ENCODE data around the gene NLGN1.

Gene NLGN1

GRCh38 chr3:173725507-173725906 is 328.0 kb downstream of the NLGN1 start:
- no peak for DNase-seq (ENCODE audit: low spot score)

- no peak for DNase-seq (ENCODE audit: low spot score)
Observed at GRCh38 chr3:173730391-173730790, 332.8 kb downstream of the NLGN1 start.

GRCh38 chr3:173732237-173732636 is 334.7 kb downstream of the NLGN1 start:
- no peak for DNase-seq (ENCODE audit: low spot score)

DNA sequence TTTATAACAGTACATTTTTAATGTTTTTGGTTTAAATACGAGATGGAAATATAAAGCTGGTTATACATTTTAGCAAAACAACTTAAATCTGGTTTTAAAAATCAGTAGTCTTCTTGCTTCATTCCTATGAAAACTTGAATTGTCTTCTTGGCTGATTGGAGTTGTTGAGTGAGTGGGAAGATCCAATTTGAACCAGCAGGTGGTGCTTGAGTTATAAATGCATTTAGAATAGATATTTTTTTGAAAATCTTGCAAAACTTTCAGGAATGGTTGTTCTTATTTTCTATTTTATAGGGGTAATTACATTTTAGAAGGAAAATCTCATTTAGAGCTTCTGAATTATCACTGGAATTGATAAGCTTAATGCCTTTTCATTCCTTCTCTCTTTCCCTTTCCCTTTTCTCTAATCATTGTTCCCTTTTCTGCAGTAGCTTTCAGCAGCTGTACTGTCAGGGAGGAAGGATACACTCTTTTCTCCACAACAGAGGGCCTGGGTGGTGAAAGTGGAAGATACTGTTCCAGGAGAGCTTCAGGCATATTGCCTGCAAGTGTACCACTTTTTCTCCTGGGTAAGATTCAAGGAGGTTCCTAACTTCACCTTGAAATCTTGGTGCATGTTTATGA is 335.6 kb downstream of the NLGN1 start:
- DNase-seq (ENCODE audit: low spot score), result peak; percentile 3

DNA sequence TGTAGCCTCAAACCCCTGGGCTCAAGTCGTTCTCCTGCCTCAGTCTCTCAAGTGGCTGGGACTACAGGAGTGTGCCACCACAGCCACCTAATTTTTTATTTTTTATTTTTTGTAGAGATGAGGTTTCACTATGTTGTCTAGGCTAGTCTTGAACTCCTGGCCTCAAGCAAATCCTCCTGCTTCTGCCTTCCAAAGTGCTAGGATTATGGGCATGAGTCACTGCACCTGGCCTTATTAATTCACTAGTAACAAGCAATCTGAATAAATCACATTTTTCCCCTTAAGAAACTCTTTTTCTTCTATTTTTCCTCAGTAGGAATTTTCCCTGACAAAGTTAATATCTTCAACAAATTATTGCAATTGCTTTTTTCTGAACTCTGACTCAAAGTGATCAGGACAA is 336.9 kb downstream of the NLGN1 start:
- no peak for DNase-seq (ENCODE audit: low spot score)

DNA sequence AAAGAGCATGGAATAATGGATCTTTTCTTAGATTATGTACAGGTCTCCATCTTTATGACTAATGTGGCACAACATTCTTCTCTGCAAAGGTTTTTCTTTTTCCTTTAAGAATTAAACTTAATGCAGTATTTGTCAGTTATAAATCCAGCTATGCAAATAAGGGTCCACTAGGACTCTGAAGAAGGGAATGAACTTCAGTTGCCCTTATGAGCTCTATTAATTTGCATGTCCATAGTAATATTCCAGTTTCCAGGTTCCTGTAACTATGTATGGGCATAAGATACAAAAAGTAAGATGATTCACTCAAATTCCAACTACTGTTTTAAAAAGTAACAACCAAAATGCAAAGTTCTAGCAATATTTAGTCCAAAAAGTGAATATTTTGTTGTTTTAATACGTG is 337.4 kb downstream of the NLGN1 start:
- DNase-seq (ENCODE audit: low spot score), result no peak

GRCh38 chr3:173735841-173736240 is 338.3 kb downstream of the NLGN1 start:
- no peak for DNase-seq (ENCODE audit: low spot score)

- no peak for DNase-seq (ENCODE audit: low spot score)
Observed at GRCh38 chr3:173737167-173737808, 339.7 kb downstream of the NLGN1 start.

GRCh38 chr3:173739726-173740125 is 342.2 kb downstream of the NLGN1 start:
- no peak for DNase-seq (ENCODE audit: low spot score)

- DNase-seq (ENCODE audit: low spot score), result no peak
Observed at GRCh38 chr3:173742491-173742890, 344.9 kb downstream of the NLGN1 start.

DNA sequence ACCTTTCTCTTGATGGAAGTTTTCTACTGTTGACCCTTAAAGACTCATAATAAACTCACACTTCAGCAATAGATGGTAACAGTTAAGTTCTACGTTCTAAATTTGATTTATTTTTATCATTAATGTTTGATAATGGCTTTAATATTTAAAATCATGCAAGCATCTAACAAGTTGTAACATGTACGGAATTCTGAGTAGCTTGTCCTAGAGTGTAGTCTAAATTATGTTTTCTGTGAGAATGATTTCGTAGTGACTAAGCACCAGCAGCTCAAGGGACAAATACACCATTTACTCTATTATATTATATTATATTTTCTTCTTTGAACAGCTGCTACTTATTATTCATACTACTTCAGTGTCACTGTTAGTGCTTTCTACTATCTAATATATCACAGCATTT is 345.6 kb downstream of the NLGN1 start:
- no peak for DNase-seq (ENCODE audit: low spot score)

GRCh38 chr3:173743516-173743915 is 346.0 kb downstream of the NLGN1 start:
- no peak for DNase-seq (ENCODE audit: low spot score)

DNA sequence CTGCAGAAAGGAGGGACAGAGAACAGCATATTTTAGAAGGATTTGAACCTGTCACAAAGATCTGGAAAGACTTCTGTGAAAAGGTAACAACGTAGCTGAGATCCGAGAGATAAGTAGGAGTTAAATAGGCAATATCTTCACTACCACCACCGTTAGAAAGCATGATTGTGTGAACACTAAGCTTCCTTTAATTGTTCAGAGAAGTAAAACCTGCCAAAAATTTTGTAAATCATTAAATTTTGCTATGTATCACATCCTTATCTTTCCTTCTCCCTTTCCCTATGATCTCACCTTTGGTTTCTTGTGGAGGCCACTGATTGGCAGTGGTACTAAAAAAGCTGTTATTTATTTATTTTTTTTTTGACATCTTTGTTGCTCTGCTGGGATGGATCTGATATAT is 346.9 kb downstream of the NLGN1 start:
- DNase-seq (ENCODE audit: low spot score), result no peak

- DNase-seq (ENCODE audit: low spot score), result no peak
Observed at GRCh38 chr3:173744895-173745294, 347.4 kb downstream of the NLGN1 start.

DNA sequence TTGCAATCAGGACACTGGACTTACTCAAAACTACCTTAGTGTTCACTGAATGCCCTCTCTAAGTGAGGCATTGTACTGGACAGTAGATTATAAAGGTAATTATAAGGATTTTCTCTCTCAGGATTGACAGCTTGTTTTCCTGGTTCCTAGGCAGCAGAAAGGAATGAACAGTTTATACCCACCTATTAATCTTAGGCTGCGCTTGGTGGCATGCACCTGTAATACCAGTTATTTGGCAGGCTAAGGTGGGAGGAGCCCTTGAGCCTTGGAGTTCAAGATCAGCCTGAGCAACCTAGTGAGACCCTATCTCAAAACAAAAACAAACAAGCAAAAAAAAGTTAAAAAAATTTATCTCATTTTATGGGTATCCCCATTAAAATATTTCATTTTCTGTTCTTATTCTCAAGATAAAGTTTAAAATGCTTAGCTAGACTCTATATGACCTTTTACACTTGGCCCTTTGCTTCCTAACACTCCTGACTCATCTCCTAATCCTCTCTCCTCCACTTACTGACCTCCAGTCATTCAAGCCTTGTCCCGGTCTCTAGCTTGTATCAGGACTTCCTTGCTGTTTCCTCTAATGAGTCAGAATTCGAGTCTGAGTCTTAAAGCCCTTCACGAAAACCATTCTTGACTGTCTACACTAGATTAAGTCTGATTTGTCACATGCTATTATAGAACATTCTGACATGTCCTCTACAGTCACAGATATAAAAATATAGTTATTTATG is 348.6 kb downstream of the NLGN1 start:
- DNase-seq (ENCODE audit: low spot score), result no peak

- no peak for DNase-seq (ENCODE audit: low spot score)
Observed at GRCh38 chr3:173747427-173747826, 349.9 kb downstream of the NLGN1 start.

GRCh38 chr3:173748105-173748504 is 350.6 kb downstream of the NLGN1 start:
- no peak for DNase-seq (ENCODE audit: low spot score)

DNA sequence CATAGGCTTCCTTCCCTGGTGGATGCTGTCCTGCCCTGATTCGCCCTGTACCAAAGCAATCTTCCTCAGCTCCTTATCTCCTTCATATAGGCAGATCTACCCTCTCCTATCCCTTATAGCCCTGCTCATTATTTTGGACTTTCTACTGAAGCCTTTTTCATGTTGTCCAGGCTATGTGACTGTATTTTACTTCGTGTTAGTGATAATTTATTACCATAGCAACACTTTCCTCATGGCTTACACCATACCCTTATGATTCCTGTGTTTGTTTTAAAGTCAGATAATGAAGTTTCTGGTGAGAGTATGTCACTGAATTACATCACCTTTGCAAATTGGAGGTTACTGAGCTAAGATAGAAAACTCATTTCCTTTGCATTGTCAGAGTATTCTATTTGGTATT is 352.6 kb downstream of the NLGN1 start:
- DNase-seq (ENCODE audit: low spot score), result no peak

DNA sequence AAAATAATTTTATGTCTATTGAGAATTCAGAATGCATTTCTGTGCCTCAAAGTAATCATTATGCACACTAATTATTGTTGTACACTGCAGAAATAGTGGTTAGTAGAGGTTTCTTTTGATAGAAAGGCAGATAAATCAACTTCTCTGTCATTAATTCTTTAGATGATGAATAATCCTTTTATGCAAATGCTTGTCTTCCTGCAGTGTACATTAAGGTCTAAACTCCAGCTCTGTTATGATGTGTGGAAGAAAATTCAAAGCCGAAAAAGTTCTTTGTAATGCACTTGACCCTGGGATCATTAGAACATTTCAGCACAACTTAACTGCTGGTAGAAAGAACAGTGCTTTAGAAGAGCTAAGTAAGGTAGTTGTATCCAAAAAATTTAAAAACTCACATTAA is 353.0 kb downstream of the NLGN1 start:
- DNase-seq (ENCODE audit: low spot score), result no peak

- no peak for DNase-seq (ENCODE audit: low spot score)
Observed at GRCh38 chr3:173753593-173753992, 356.0 kb downstream of the NLGN1 start.

DNA sequence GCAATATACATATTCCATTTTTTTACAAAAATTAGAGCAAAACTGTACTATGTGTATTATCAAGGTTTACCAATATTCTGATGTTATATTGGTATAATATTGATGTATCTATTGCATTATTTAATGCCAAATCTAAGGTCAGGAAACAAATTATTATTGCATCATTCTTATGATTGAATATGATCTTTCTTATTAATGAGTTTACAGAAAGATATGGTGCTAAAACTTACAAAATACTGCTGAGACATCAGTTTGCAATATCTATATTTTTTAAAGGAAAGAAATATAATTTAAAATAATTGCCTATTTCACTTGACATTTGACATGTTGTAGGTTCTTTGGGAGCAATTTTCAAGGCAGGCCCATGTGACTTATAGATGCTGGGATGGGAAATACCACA is 357.6 kb downstream of the NLGN1 start:
- DNase-seq (ENCODE audit: low spot score), result no peak

- no peak for DNase-seq (ENCODE audit: low spot score)
Observed at GRCh38 chr3:173761161-173761560, 363.6 kb downstream of the NLGN1 start.

- DNase-seq (ENCODE audit: low spot score), result no peak
Observed at GRCh38 chr3:173762501-173762900, 365.0 kb downstream of the NLGN1 start.

- no peak for DNase-seq (ENCODE audit: low spot score)
Observed at GRCh38 chr3:173770011-173770410, 372.5 kb downstream of the NLGN1 start.

Measured in AG08396 (cell line).